Measurements from ENCODE around the gene SHOC2.

DNA sequence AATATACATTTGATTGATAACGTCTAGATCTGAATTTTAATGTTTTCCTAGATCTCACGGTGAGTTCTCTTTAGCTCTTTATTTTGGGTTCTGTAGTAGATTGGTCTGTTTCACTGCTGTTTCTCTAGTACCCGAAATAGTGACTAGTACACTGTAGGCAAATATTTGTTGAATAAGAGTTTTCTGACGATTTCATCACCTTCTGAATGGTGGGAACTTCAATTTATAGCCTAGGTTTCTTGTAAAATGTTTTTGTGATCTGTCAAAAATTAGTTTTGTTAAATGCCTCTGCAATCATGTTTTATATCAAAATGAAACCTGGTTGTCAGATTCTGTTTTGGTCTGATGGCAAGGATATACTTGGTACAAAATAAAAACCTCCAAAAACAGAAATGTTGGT is 37.5 kb upstream of the SHOC2 start:
- TF ChIP-seq, protein P1, sequence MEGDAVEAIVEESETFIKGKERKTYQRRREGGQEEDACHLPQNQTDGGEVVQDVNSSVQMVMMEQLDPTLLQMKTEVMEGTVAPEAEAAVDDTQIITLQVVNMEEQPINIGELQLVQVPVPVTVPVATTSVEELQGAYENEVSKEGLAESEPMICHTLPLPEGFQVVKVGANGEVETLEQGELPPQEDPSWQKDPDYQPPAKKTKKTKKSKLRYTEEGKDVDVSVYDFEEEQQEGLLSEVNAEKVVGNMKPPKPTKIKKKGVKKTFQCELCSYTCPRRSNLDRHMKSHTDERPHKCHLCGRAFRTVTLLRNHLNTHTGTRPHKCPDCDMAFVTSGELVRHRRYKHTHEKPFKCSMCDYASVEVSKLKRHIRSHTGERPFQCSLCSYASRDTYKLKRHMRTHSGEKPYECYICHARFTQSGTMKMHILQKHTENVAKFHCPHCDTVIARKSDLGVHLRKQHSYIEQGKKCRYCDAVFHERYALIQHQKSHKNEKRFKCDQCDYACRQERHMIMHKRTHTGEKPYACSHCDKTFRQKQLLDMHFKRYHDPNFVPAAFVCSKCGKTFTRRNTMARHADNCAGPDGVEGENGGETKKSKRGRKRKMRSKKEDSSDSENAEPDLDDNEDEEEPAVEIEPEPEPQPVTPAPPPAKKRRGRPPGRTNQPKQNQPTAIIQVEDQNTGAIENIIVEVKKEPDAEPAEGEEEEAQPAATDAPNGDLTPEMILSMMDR (conservative IDR thresholded peaks at IDR 0.05; ENCODE audit: low read depth, low read length): no peak
- TF ChIP-seq RCOR1 (IDR thresholded peaks at IDR 0.05; ENCODE audit: insufficient replicate concordance, low read length) (no peak), NFE2L2 (IDR thresholded peaks at IDR 0.05; ENCODE audit: low read depth, low read length) (no peak), SMC3 (IDR thresholded peaks at IDR 0.05; ENCODE audit: low read depth, low read length) (no peak), POLR2A (IDR thresholded peaks at IDR 0.05; ENCODE audit: low read depth, low read length) (no peak), RFX5 (IDR thresholded peaks at IDR 0.05; ENCODE audit: low read depth, low read length) (no peak)
- TF ChIP-seq, protein P2, sequence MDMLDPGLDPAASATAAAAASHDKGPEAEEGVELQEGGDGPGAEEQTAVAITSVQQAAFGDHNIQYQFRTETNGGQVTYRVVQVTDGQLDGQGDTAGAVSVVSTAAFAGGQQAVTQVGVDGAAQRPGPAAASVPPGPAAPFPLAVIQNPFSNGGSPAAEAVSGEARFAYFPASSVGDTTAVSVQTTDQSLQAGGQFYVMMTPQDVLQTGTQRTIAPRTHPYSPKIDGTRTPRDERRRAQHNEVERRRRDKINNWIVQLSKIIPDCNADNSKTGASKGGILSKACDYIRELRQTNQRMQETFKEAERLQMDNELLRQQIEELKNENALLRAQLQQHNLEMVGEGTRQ (IDR thresholded peaks at IDR 0.05; ENCODE audit: low read depth, low read length): no peak

Measured in IMR-90 (cell line).